Keratinocyte (primary cell): ENCODE measurements around the gene TTC28. TPM values are rescaled to one million over a fixed set of nuclear protein-coding genes. Genes with fewer than 3 reads are reported as not detected.

Experiments
- DNase-seq: peaks from one replicate; pipeline ENCODE4 v3.0.0-alpha.2; 2011; ENCODE audit warnings: low read depth, missing footprints, low spot score
- FAIRE-seq: peaks from 2 replicates; lab custom pipeline; 2011; peaks lifted over from hg19 to GRCh38; lab: Jason Lieb, UNC
- H2AFZ ChIP-seq: 2 replicates; pipeline ENCODE4 v1.6.0; 2012; ENCODE audit warnings: low read length, control low read depth, inconsistent platforms; ENCODE audit not compliant: control insufficient read depth
- H3K27ac ChIP-seq: 2 replicates; pipeline ENCODE4 v1.5.1; 2011; ENCODE audit warnings: low read length; ENCODE audit not compliant: control insufficient read depth, insufficient read depth
- H3K27me3 ChIP-seq: 3 replicates; pipeline ENCODE4 v1.6.0; 2011; ENCODE audit warnings: low read length; ENCODE audit not compliant: control insufficient read depth, insufficient read depth; ENCODE audit errors: extremely low read depth
- H3K36me3 ChIP-seq, 2 experiments: 2 replicates in 1 of 2; 3 replicates in 1 of 2; pipeline ENCODE4 v1.5.1; 2011; ENCODE audit warnings: low read length in 2 of 2, mild to moderate bottlenecking in 1 of 2; ENCODE audit not compliant: control insufficient read depth in 2 of 2, insufficient read depth in 2 of 2; ENCODE audit errors: extremely low read depth in 1 of 2
- H3K4me1 ChIP-seq: 3 replicates; pipeline ENCODE4 v1.5.1; 2011; ENCODE audit warnings: low read length; ENCODE audit not compliant: control insufficient read depth, insufficient read depth; ENCODE audit errors: extremely low read depth
- H3K4me2 ChIP-seq: 3 replicates; pipeline ENCODE4 v1.6.0; 2011; ENCODE audit warnings: low read depth, low read length; ENCODE audit not compliant: control insufficient read depth, insufficient read depth; ENCODE audit errors: extremely low read depth
- H3K4me3 ChIP-seq, 3 experiments: fragments of 200-600 bp in 1 of 3; sonication (generic) in 1 of 3; 2 replicates in 2 of 3; 3 replicates in 1 of 3; pipeline ENCODE4 v1.5.1; 2011 to 2016; ENCODE audit warnings: low read length in 3 of 3, mild to moderate bottlenecking in 3 of 3, control low read depth in 2 of 3, inconsistent platforms in 1 of 3, low read depth in 1 of 3, mixed read lengths in 1 of 3, mixed run types in 1 of 3, moderate library complexity in 1 of 3; ENCODE audit not compliant: control insufficient read depth in 2 of 3, insufficient read depth in 2 of 3; ENCODE audit errors: extremely low read depth in 1 of 3
- H3K79me2 ChIP-seq: 2 replicates; pipeline ENCODE4 v1.6.0; 2012; ENCODE audit warnings: low read length; ENCODE audit not compliant: control insufficient read depth, insufficient read depth
- H3K9ac ChIP-seq: 3 replicates; pipeline ENCODE4 v1.6.0; 2011; ENCODE audit warnings: low read length; ENCODE audit not compliant: control insufficient read depth, insufficient read depth; ENCODE audit errors: extremely low read depth
- H3K9me1 ChIP-seq: 3 replicates; pipeline ENCODE4 v1.6.0; 2011; ENCODE audit warnings: low read length; ENCODE audit not compliant: control insufficient read depth, insufficient read depth; ENCODE audit errors: extremely low read depth
- H3K9me3 ChIP-seq: 2 replicates; pipeline ENCODE4 v1.5.1; 2012; ENCODE audit warnings: low read depth, low read length; ENCODE audit not compliant: control insufficient read depth
- H4K20me1 ChIP-seq: 3 replicates; pipeline ENCODE4 v1.6.0; 2011; ENCODE audit warnings: low read length; ENCODE audit not compliant: control insufficient read depth, insufficient read depth; ENCODE audit errors: extremely low read depth
- CTCF ChIP-seq, 3 experiments: IDR thresholded peaks in 1 of 3; conservative IDR thresholded peaks in 1 of 3; optimal IDR thresholded peaks in 1 of 3; 2 replicates in 2 of 3; 3 replicates in 1 of 3; pipeline versions ENCODE3 to v1.5.1; 2011; ENCODE audit warnings: low read length in 3 of 3, mild to moderate bottlenecking in 3 of 3, moderate library complexity in 2 of 3, control low read depth in 1 of 3, inconsistent platforms in 1 of 3; ENCODE audit not compliant: insufficient read depth in 2 of 3; ENCODE audit errors: extremely low read depth in 1 of 3
- EZH2 ChIP-seq: IDR thresholded peaks from one replicate; pipeline ENCODE4 v1.6.1; 2012; ENCODE audit warnings: inconsistent platforms, mild to moderate bottlenecking, low read length, moderate library complexity
- dilution Hi-C: fragments of 300-500 bp; cut with MboI; formaldehyde crosslinking; loops from one replicate; pipeline ENCODE4 v1.7.0; 2020; ENCODE audit warnings: low sequenced_read_pairs; ENCODE audit not compliant: extremely low pct_ligation_motif_present
- polyA plus RNA-seq, 5 experiments: library from polyadenylated mRNA; depleted of rRNA in 3 of 5; stranded (reverse) in 3 of 5; stranded (forward) in 1 of 5; unstranded in 1 of 5; fragments of >200 nt; gene quantifications; 1 replicate in 1 of 5; 2 replicates in 3 of 5; 3 replicates in 1 of 5; pipeline versions ENCODE4 v1.2.1 to v1.2.3, GENCODE V29; 2011 to 2012; ENCODE audit warnings: missing spikeins in 2 of 5, low read depth in 1 of 5, low replicate concordance in 1 of 5

Gene TTC28
- polyA plus RNA-seq, 1 donor (not counting 4 experiments of a cell fraction or from before 2014, with no cell fraction given) = 0.66 TPM

GRCh38 chr22:28299309-28299708 is 380.3 kb downstream of the TTC28 start:
- TF ChIP-seq CTCF (optimal IDR thresholded peaks at IDR 0.05 in 1 of 3, IDR thresholded peaks at IDR 0.05 in 1 of 3, conservative IDR thresholded peaks at IDR 0.05 in 1 of 3; ENCODE audit: extremely low read depth in 1 of 3, insufficient read depth in 2 of 3, low read length in 3 of 3) (no peak), EZH2 (no peak)
- Histone ChIP-seq H3K4me2 (no peak overlapping the region), H3K27me3 (no peaks in the 10 kb centered on the region), H3K9me3 (no peaks in the 10 kb centered on the region), H3K9ac (no peak overlapping the region), H4K20me1 (no peaks in the 10 kb centered on the region), H3K4me3 (no peak overlapping the region), H3K9me1 (no peaks in the 10 kb centered on the region), H2AFZ (no peak overlapping the region), H3K79me2 (no peaks in the 10 kb centered on the region), H3K27ac (no peak overlapping the region), H3K36me3 (no peaks in the 10 kb centered on the region), H3K4me1 (no peaks in the 10 kb centered on the region)
- FAIRE-seq (no peak), DNase-seq (no peak)
- dilution Hi-C loops = no loop called here

GRCh38 chr22:28297504-28297903 is 382.1 kb downstream of the TTC28 start:
- Histone ChIP-seq H3K4me2 (no peak overlapping the region), H2AFZ (no peak overlapping the region), H3K27ac (no peak overlapping the region), H3K27me3 (no peaks in the 10 kb centered on the region), H3K36me3 (no peaks in the 10 kb centered on the region), H3K9ac (no peak overlapping the region), H3K4me1 (no peaks in the 10 kb centered on the region), H4K20me1 (no peaks in the 10 kb centered on the region), H3K9me1 (no peaks in the 10 kb centered on the region), H3K9me3 (no peaks in the 10 kb centered on the region), H3K4me3 (no peak overlapping the region), H3K79me2 (no peaks in the 10 kb centered on the region)
- TF ChIP-seq CTCF (optimal IDR thresholded peaks at IDR 0.05 in 1 of 3, IDR thresholded peaks at IDR 0.05 in 1 of 3, conservative IDR thresholded peaks at IDR 0.05 in 1 of 3; ENCODE audit: extremely low read depth in 1 of 3, insufficient read depth in 2 of 3, low read length in 3 of 3) (no peak), EZH2 (no peak)
- DNase-seq (no peak), FAIRE-seq (no peak)
- dilution Hi-C loops = no loop called here
